C4-2B (cell line): Measurements from ENCODE around the gene PLAAT2.

ENCODE experiments used
- H3K27ac ChIP-seq: fragments of 450-650 bp; 2 replicates; pipeline ENCODE4 v1.5.1; 2017
- ZFX ChIP-seq: fragments of 450-650 bp; IDR thresholded peaks from 2 replicates; pipeline ENCODE4 v1.6.1; 2017
- TF ChIP-seq, protein P1 (sequence below): fragments of 450-650 bp; conservative IDR thresholded peaks from 2 replicates; pipeline ENCODE4 v1.5.1; 2017; ENCODE audit warnings: mild to moderate bottlenecking

The PLAAT2 gene

DNA sequence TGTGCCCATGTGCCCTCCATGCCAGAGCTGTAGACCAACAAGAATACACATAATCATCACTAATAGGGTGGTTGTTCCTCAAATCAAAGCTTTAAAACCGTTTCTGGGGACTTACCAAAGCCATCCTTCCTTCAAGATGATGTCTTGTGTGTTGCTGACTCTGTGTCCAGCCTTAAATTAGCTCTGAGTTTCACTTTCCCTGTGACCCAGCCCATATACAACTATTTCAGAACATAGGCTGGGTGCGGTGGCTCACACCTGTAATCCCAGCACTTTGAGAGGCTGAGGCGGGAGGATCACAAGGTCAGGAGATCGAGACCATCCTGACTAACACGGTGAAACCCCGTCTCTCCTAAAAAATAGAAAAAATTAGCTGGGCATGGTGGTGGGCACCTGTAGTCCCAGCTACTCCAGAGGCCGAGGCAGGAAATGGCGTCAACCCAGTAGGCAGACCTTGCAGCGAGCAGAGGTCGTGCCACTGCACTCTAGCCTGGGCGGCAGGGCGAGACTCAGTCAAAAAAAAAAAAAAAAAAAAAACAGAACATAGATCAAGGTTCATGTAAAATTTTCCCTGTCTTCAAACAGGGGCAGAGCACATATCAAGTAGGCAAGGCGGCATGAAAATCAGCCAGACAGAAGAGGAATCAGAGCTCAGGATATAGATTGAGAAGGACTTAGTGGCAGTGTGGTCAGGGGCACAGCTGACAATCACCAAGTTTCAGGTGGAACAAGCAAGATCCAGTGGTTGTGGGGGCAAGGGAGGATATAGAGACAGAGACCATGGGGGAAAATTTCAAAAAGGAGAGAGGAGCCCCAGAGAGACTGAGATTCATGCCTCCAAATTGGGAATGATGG lies at the start of gene PLAAT2:
TSS of gene PLAAT2 (minus strand) at position 179 of the 855 bp plus-strand sequence. CDS start at position 124, 55 bp downstream.
- TF ChIP-seq, protein P1, sequence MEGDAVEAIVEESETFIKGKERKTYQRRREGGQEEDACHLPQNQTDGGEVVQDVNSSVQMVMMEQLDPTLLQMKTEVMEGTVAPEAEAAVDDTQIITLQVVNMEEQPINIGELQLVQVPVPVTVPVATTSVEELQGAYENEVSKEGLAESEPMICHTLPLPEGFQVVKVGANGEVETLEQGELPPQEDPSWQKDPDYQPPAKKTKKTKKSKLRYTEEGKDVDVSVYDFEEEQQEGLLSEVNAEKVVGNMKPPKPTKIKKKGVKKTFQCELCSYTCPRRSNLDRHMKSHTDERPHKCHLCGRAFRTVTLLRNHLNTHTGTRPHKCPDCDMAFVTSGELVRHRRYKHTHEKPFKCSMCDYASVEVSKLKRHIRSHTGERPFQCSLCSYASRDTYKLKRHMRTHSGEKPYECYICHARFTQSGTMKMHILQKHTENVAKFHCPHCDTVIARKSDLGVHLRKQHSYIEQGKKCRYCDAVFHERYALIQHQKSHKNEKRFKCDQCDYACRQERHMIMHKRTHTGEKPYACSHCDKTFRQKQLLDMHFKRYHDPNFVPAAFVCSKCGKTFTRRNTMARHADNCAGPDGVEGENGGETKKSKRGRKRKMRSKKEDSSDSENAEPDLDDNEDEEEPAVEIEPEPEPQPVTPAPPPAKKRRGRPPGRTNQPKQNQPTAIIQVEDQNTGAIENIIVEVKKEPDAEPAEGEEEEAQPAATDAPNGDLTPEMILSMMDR = no peak
- no peak for TF ChIP-seq ZFX
- H3K27ac ChIP-seq = no peak within 1 kb of the TSS

DNA sequence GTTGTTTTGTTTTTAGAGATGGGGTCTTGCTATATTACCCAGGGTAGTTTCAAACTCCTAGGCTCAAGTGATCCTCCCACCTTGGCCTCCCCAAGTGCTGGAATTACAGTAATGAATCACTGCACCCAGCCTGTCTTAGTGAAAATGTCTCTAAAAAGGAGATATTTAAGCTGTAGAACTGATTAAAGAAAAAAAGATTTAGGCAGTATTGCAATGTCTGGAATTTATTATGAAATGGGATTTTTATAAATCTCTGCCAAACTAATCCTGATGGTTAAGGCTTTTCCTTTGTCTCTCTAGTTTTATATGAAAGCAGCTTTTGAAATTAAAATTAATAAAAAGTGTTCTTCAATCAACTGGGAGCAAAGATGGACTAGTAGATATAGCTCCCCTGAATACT lies 49.0 kb upstream of the PLAAT2 start:
- no peak for TF ChIP-seq ZFX
- TF ChIP-seq, protein P1 = no peak
- H3K27ac ChIP-seq = no peak overlapping the region

DNA sequence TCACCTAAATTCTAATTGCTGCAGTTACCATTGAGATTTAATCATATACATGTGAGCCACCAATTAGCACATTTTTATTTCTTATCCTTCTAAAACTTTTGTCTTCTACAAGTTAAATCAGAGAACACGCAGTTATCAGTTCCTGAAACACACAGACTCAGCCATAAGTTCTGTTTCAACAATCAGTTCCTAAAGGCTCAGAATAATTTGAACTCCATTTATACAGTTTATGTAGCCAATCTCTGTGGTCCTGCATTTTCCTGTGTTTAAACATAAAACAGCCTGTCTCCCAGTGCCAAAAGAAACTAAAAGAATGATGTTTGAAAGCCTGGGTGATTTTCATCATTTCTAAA lies 48.2 kb upstream of the PLAAT2 start:
- TF ChIP-seq ZFX = no peak
- TF ChIP-seq, protein P1 = no peak

DNA sequence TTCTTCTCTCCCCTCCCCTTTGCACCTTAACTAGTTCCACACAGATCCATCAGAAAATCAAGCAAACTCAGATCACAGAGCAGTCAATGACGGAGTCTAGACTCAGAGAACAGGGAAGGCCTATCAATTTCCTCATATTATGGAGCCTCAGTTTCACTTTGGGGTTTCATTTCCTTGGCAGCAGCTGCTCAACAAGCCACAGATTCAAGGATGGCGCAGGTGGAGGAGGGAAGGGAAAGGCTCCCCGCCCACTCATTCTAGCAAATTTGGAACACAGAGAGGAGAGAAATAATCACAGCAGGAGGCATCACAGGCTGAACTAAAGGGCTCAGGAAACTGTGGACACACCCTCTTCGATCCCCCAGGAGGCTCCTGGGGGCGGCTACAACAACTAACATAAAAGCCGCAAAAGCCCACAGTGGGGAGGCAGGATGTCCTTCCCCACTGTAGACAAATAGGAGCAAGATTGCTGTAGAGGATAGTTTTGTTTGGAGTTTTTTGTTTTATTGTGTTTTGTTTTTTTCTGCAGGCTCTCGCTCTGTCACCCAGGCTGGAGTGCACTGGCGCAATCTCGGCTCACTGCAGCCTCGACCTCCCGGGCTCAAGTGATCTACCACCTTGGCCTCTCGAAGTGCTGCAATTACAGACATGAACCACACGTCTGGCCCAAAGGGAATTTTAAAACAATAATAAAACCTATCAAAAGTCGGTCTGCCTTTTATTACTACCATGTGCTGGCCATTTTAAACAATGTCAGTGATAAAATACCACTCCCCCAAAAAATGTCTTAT lies 47.6 kb upstream of the PLAAT2 start:
- TF ChIP-seq, protein P1 = no peak
- TF ChIP-seq ZFX = no peak
- no peak overlapping the region for H3K27ac ChIP-seq

More for the DNA sequence above, 48.2 kb upstream of the PLAAT2 start:
- H3K27ac ChIP-seq = no peak overlapping the region

DNA sequence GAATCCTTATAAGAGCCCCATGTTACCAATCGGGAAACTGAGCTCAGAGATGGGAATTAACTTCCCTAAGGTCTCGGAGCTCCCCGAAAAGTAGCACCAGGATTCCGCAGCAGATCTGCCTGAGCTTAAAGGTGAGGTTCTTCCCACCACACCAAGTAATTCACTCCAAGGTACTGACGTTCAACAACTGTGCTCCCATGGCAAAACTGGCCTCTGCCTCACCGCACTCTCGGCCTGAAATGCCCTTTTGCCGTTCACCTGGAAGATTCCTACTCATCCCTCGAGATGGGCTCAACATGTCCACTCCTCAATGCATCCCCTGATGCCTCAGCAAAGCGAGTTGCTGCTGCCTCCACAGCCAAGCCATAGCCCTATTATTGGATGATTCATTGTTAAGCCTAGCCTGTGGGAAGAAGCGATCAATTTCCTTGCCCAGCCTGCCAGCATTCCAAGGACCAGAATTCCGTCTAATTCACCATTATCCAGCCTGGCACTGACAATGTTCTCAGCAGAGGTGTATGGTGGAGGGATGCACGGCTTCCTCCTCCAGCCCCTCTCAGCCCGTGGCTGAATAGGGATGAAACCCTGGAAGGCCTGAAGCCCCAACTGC lies 46.9 kb upstream of the PLAAT2 start:
- H3K27ac ChIP-seq = no peak overlapping the region
- TF ChIP-seq, protein P1 = no peak
- no peak for TF ChIP-seq ZFX

DNA sequence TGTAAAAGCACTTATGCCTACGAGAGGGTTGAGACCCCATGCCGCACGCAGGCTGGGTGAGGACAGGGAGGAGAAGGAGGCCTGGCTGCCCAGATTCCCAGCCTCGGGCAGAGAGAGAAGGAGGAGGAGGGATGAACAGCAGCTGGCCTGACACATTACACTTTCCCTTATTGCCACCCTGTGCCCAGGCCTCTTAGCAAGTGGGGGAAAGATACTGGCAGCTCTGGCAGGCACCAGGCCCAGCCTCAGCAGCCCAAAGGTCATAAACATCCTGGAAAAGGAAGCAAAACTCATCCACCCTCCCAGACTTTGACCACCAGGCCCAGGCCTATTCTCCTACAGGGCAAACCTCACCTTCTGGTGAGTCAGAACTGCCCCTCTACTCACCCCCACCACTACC lies 46.4 kb upstream of the PLAAT2 start:
- TF ChIP-seq, protein P1 = no peak
- no peak for TF ChIP-seq ZFX
- no peak overlapping the region for H3K27ac ChIP-seq
